Sigmoid colon (tissue), 4 donors: ENCODE results near the gene ADCK2.

ENCODE experiments used
- CTCF ChIP-seq, 4 experiments: fragments of 450-650 bp in 3 of 4; fragments of 200-600 bp in 1 of 4; IDR thresholded peaks; one replicate each; pipeline ENCODE4 v1.5.1; 2016 to 2019; ENCODE audit warnings: antibody characterized with exemption in 4 of 4, mild to moderate bottlenecking in 3 of 4, moderate library complexity in 2 of 4
- EP300 ChIP-seq, 4 donors: sonication (generic); formaldehyde crosslinking; IDR thresholded peaks; one replicate each; pipeline ENCODE4 v1.6.1; 2017; ENCODE audit warnings: antibody characterized with exemption in 4 of 4
- POLR2A ChIP-seq, 2 donors: fragments of 450-650 bp; IDR thresholded peaks; one replicate each; pipeline ENCODE4 v1.6.1; 2016; ENCODE audit warnings: antibody characterized with exemption in 2 of 2, mild to moderate bottlenecking in 2 of 2, moderate library complexity in 2 of 2

DNA sequence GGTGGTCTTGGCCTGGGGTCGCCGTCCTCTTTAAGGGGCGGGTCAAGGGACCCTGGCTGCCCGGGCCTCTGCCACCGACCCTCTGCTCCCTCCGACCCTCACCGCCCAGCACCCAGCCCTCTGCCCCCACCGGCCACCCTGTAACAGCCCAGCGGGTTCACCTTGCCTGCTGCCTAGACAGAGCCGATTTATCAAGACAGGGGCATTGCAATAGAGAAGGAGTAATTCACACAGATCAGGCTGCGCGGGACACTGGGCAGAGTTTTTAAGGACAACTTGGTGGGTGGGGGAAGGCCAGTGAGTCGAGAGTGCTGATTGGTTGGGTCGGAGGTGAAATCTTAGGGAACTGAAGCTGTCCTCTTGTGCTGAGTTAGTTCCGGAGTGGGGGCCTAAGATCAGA lies 779 bp upstream of the ADCK2 start:
- TF ChIP-seq CTCF (IDR thresholded peaks at IDR 0.05), result no peak
- TF ChIP-seq EP300 (IDR thresholded peaks at IDR 0.05), result no peak
- TF ChIP-seq POLR2A (IDR thresholded peaks at IDR 0.05), result no peak
